ENCODE results near the gene DMD.

GRCh38 chrX:33109858-33110257, 101.5 kb downstream of the DMD start:
- TF ChIP-seq CTCF (conservative IDR thresholded peaks at IDR 0.05 in 1 of 2, IDR thresholded peaks at IDR 0.05 in 1 of 2; ENCODE audit: low read depth in 1 of 2, low read length in 2 of 2) (no peak), EZH2 (IDR thresholded peaks at IDR 0.05; ENCODE audit: low read length, missing control alignments) (no peak)
